Measurements from ENCODE around the gene PRR33. TPM values are rescaled to one million over a fixed set of nuclear protein-coding genes. Genes with fewer than 3 reads are reported as not detected.

The PRR33 gene
- total and polyA plus RNA-seq, 9 of the 15 experiments (the other 6 are each of a cell fraction or from before 2014, with no cell fraction given) = not detected

- Histone ChIP-seq H3K9ac (ENCODE audit: insufficient read depth in 1 of 2, low read depth in 2 of 2, low read length in 2 of 2) (no peak overlapping the region), H3K4me2 (ENCODE audit: insufficient read depth, low read length) (no peak overlapping the region), H3K79me2 (ENCODE audit: control insufficient read depth, insufficient read depth, low read length) (no peaks in the 10 kb centered on the region), H3K27me3 (ENCODE audit: control insufficient read depth in 2 of 2, insufficient read depth in 2 of 2, low read length in 2 of 2) (peaks cover 17 to 56% of the 10 kb centered on the region in 2 experiments; a peak in 4 of 5 replicates), H3K9me3 (replicated peaks; ENCODE audit: control insufficient read depth, insufficient read depth, low read depth, low read length) (no peaks in the 10 kb centered on the region), H2AFZ (ENCODE audit: low read depth, low read length) (no peak overlapping the region), H3K27ac (ENCODE audit: extremely low read depth, low read depth, low read length) (no peak overlapping the region), H4K20me1 (replicated peaks; ENCODE audit: control insufficient read depth, insufficient read depth, low read length) (0 out of 2 replicates have a peak, but pooled peaks cover 4% of the 10 kb centered on the region), H3K4me1 (replicated peaks in 1 of 2; ENCODE audit: control insufficient read depth in 2 of 2, insufficient read depth in 2 of 2, low read length in 2 of 2) (peaks cover 0 to 51% of the 10 kb centered on the region in 2 experiments; a peak in 3 of 5 replicates), H3K36me3 (ENCODE audit: control insufficient read depth, insufficient read depth, low read length) (no peaks in the 10 kb centered on the region), H3K9me1 (ENCODE audit: control insufficient read depth, insufficient read depth, low read length) (no peaks in the 10 kb centered on the region), H3K4me3 (no peak overlapping the region)
- DNase-seq (ENCODE audit: extremely low read depth in 1 of 4, low spot score in 3 of 4) = no peak
- intact Hi-C loops (cut with micrococcal nuclease) (no loop called here), in situ Hi-C loops (cut with MboI) (no loop called here)
- ChIA-PET CTCF (ENCODE audit: low intra/inter-chr PET ratio) (no interaction called here), POLR2A (interaction anchor here (0.6 to 1.2 kb wide), 4 partner anchors 25 to 1772 kb away, joined by 3 read pairs; no protein-coding TSS in a partner anchor)
- no peak for TF ChIP-seq FOXJ3 (CRISPR knock-in tag; IDR thresholded peaks at IDR 0.05)
- no peak for TF ChIP-seq ETV6 (IDR thresholded peaks at IDR 0.05; ENCODE audit: borderline replicate concordance in 1 of 2, low read depth in 2 of 2, low read length in 1 of 2)
- TF ChIP-seq ETV6 (CRISPR knock-in tag; IDR thresholded peaks at IDR 0.05; ENCODE audit: borderline replicate concordance) = no peak
- no peak for TF ChIP-seq ZFP30 (CRISPR knock-in tag; IDR thresholded peaks at IDR 0.05; ENCODE audit: borderline replicate concordance)
- no peak for TF ChIP-seq ZNF589 (CRISPR knock-in tag; IDR thresholded peaks at IDR 0.05; ENCODE audit: low read depth)
- TF ChIP-seq HIVEP1 (CRISPR knock-in tag; IDR thresholded peaks at IDR 0.05) = no peak
- no peak for TF ChIP-seq HNRNPK (IDR thresholded peaks at IDR 0.05; ENCODE audit: low read depth, low read length, poor library complexity, severe bottlenecking)
- TF ChIP-seq EHMT2 (IDR thresholded peaks at IDR 0.05) = no peak
- BruUV-seq (replicated peaks) = no TSS peak
- 4% methylated on average over 21 of the region's 27 CpGs for WGBS (ENCODE audit: insufficient coverage, low coverage, missing lambda C conversion rate)
- no peak for ATAC-seq
- FAIRE-seq = no peak
Measured at GRCh38 chr11:1938343-1939005, 46.8 kb upstream of the PRR33 start.

Data from K562 (cell line).